Osteoblast (primary cell): ENCODE results near the gene F11. TPM values are rescaled to one million over a fixed set of nuclear protein-coding genes. Genes with fewer than 3 reads are reported as not detected.
"Not testable (repeated sequence)": the region's sequence is repeated elsewhere in the genome, so short reads cannot be mapped to it uniquely, and the experiment has no call there.

Source experiments
- DNase-seq: peaks from one replicate; pipeline ENCODE4 v3.0.0; 2011; ENCODE audit warnings: low spot score, mixed read lengths; ENCODE audit not compliant: insufficient read length; ENCODE audit errors: missing footprints
- H2AFZ ChIP-seq: 2 replicates; pipeline ENCODE4 v1.6.0; 2011; ENCODE audit warnings: mild to moderate bottlenecking, low read length
- H3K27ac ChIP-seq: 2 replicates; pipeline ENCODE4 v1.5.1; 2011; ENCODE audit warnings: mild to moderate bottlenecking, low read depth, low read length, moderate library complexity
- H3K27me3 ChIP-seq: 2 replicates; pipeline ENCODE4 v1.6.0; 2012; ENCODE audit warnings: mild to moderate bottlenecking, control low read depth, inconsistent platforms, low read length, moderate library complexity; ENCODE audit not compliant: insufficient read depth
- H3K36me3 ChIP-seq: 2 replicates; pipeline ENCODE4 v1.5.1; 2011; ENCODE audit warnings: mild to moderate bottlenecking, low read length, control low read depth, moderate library complexity; ENCODE audit not compliant: insufficient read depth
- H3K4me1 ChIP-seq: 2 replicates; pipeline ENCODE4 v1.5.1; 2011; ENCODE audit warnings: mild to moderate bottlenecking, low read length, control low read depth, moderate library complexity; ENCODE audit not compliant: insufficient read depth
- H3K4me2 ChIP-seq: 2 replicates; pipeline ENCODE4 v1.6.0; 2011; ENCODE audit warnings: mild to moderate bottlenecking, low read length; ENCODE audit not compliant: insufficient read depth
- H3K4me3 ChIP-seq: fragments of 200-600 bp; sonication (generic); 3 replicates; pipeline ENCODE4 v1.5.1; 2012; ENCODE audit warnings: mild to moderate bottlenecking, low read length, inconsistent platforms; ENCODE audit not compliant: insufficient read depth
- H3K79me2 ChIP-seq: 2 replicates; pipeline ENCODE4 v1.6.0; 2012; ENCODE audit warnings: mild to moderate bottlenecking, low read length, control low read depth, inconsistent platforms; ENCODE audit not compliant: insufficient read depth
- H3K9me3 ChIP-seq: 2 replicates; pipeline ENCODE4 v1.5.1; 2011; ENCODE audit warnings: low read depth, low read length, control low read depth
- H4K20me1 ChIP-seq: 2 replicates; pipeline ENCODE4 v1.6.0; 2012; ENCODE audit warnings: mild to moderate bottlenecking, low read length, control low read depth; ENCODE audit not compliant: insufficient read depth
- total RNA-seq: library from RNA; depleted of rRNA; stranded (reverse); fragments of >200 nt; gene quantifications from 2 replicates; pipeline ENCODE4 v1.2.3, GENCODE V29; 2012
- TF ChIP-seq, protein P1 (sequence below): IDR thresholded peaks from 2 replicates; pipeline ENCODE4 v1.5.1; 2011; ENCODE audit warnings: mild to moderate bottlenecking, low read depth, low read length, moderate library complexity; ENCODE audit errors: extremely low read depth

The F11 gene
- total RNA-seq, 1 donor, result not detected

DNA sequence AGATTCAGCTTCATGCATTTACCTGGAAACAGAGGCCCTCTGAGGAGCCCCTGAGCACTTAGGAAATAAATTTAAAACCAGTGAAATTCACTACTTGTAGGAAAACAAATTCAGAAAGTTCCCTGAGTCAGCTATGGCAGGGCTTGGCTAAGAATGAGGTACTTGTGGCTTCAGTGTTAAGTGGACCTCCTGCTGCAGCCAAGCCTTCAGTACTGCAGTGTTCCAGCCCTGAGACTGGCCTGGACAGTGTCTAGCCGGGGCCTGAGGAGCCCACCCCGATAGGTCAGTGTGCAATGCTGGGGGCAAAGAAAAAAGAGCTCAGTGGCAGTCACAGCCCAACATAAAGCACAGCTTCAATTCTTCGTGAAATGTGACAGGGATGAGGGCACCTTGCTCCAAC lies 41.9 kb downstream of the F11 start:
- Histone ChIP-seq H3K36me3 (no peaks in the 10 kb centered on the region), H2AFZ (no peak overlapping the region), H4K20me1 (no peaks in the 10 kb centered on the region), H3K4me2 (no peak overlapping the region), H3K27me3 (peaks cover 5% of the 10 kb centered on the region), H3K79me2 (no peaks in the 10 kb centered on the region), H3K4me1 (no peaks in the 10 kb centered on the region), H3K9me3 (no peaks in the 10 kb centered on the region), H3K27ac (no peak overlapping the region), H3K4me3 (no peak overlapping the region)
- TF ChIP-seq, protein P1, sequence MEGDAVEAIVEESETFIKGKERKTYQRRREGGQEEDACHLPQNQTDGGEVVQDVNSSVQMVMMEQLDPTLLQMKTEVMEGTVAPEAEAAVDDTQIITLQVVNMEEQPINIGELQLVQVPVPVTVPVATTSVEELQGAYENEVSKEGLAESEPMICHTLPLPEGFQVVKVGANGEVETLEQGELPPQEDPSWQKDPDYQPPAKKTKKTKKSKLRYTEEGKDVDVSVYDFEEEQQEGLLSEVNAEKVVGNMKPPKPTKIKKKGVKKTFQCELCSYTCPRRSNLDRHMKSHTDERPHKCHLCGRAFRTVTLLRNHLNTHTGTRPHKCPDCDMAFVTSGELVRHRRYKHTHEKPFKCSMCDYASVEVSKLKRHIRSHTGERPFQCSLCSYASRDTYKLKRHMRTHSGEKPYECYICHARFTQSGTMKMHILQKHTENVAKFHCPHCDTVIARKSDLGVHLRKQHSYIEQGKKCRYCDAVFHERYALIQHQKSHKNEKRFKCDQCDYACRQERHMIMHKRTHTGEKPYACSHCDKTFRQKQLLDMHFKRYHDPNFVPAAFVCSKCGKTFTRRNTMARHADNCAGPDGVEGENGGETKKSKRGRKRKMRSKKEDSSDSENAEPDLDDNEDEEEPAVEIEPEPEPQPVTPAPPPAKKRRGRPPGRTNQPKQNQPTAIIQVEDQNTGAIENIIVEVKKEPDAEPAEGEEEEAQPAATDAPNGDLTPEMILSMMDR, result no peak
- no peak for DNase-seq

DNA sequence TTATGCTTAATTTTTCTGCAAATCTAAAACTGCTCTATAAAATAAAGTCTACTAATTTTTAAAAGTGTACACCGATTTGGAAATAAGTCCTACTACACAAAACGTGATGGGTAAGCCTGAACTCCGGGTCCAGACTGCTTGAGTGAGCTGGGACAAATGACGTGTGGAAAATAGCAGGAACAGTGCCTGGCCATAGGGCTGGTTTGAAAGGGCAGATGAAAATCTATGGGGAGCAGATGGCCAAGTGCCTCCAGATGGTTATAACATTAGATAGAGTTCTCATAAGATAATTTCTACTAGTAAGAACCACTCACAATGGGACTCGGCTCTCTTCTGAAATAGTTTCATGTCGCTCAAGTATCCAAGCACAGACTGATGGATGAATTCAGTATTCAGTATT lies 52.5 kb downstream of the F11 start:
- no peaks in the 10 kb centered on the region for H3K27me3 ChIP-seq
- H3K4me1 ChIP-seq, result no peaks in the 10 kb centered on the region
- no peak for DNase-seq
- no peak overlapping the region for H2AFZ ChIP-seq
- no peak overlapping the region for H3K4me3 ChIP-seq
- no peaks in the 10 kb centered on the region for H4K20me1 ChIP-seq
- no peak overlapping the region for H3K4me2 ChIP-seq
- no peaks in the 10 kb centered on the region for H3K36me3 ChIP-seq
- TF ChIP-seq, protein P1, result no peak
- no peaks in the 10 kb centered on the region for H3K9me3 ChIP-seq
- H3K79me2 ChIP-seq, result no peaks in the 10 kb centered on the region
- H3K27ac ChIP-seq, result no peak overlapping the region

DNA sequence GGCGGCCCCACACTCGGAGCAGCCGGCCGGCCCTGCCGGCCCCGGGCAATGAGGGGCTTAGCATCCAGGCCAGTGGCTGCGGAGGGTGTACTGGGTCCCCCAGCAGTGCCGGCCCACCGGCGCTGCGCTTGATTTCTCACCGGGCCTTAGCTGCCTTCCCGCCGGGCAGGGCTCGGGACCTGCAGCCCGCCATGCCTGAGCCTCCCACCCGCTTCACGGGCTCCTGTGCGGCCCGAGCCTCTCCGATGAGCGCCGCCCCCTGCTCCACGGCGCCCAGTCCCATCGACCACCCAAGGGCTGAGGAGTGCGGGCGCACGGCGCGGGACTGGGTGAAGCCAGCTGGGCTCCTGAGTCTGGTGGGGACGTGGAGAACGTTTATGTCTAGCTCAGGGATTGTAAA lies 58.7 kb downstream of the F11 start:
- not testable (repeated sequence) for H3K27me3 ChIP-seq, H3K4me1 ChIP-seq

GRCh38 chr4:186326391-186326790 lies 60.4 kb downstream of the F11 start:
- Histone ChIP-seq H3K4me3 (no peak overlapping the region), H3K27ac (no peak overlapping the region), H3K4me1 (no peaks in the 10 kb centered on the region), H3K36me3 (no peaks in the 10 kb centered on the region), H2AFZ (no peak overlapping the region), H3K79me2 (no peaks in the 10 kb centered on the region), H3K27me3 (no peaks in the 10 kb centered on the region), H4K20me1 (no peaks in the 10 kb centered on the region), H3K4me2 (no peak overlapping the region), H3K9me3 (peaks cover 3% of the 10 kb centered on the region)
- DNase-seq, result no peak
- TF ChIP-seq, protein P1, result no peak

More for the DNA sequence above, 58.7 kb downstream of the F11 start:
- H3K4me2 ChIP-seq, H4K20me1 ChIP-seq, H3K4me3 ChIP-seq, H3K27ac ChIP-seq, DNase-seq, H3K36me3 ChIP-seq, H3K79me2 ChIP-seq, H2AFZ ChIP-seq, H3K9me3 ChIP-seq: not testable (repeated sequence)
